IMR-90 (cell line): ENCODE measurements around the gene OSGIN1.

Experiments
- FOS ChIP-seq: fragments of 150-350 bp; IDR thresholded peaks from 2 replicates; pipeline ENCODE4 v1.6.1; 2016; ENCODE audit warnings: low read depth, low read length
- RFX5 ChIP-seq: IDR thresholded peaks from 2 replicates; pipeline ENCODE4 v1.8.0; 2012; ENCODE audit warnings: low read depth, mild to moderate bottlenecking, low read length, moderate library complexity
- TF ChIP-seq, protein P1 (sequence below): conservative IDR thresholded peaks from 2 replicates; pipeline ENCODE4 v1.5.1; 2012; ENCODE audit warnings: mild to moderate bottlenecking, low read depth, low read length, improper control_type of control experiment
- TF ChIP-seq, protein P2 (sequence below): fragments of 150-350 bp; IDR thresholded peaks from 2 replicates; pipeline ENCODE4 v1.6.1; 2016; ENCODE audit warnings: low read depth, mild to moderate bottlenecking, low read length, moderate library complexity, borderline replicate concordance

DNA sequence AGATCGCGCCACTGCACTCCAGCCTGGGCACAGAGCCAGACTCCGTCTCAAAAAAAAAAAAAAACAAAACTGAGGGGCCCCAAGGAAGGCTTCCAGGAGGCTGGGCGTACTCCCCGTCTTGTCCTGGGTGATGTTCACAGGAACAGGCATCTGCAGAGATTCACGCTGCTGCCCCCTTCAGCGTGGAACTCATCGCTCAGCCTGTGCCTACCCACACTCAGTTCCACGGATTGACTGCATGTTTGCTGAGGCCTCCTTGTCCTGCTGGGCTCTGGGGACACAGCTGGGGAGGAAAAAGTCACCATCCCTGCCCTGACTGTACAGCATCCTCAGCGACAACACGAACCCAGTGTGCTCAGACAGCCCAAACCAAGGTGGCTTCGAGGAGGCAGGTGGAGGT lies 12.9 kb upstream of the OSGIN1 start:
- TF ChIP-seq, protein P1, sequence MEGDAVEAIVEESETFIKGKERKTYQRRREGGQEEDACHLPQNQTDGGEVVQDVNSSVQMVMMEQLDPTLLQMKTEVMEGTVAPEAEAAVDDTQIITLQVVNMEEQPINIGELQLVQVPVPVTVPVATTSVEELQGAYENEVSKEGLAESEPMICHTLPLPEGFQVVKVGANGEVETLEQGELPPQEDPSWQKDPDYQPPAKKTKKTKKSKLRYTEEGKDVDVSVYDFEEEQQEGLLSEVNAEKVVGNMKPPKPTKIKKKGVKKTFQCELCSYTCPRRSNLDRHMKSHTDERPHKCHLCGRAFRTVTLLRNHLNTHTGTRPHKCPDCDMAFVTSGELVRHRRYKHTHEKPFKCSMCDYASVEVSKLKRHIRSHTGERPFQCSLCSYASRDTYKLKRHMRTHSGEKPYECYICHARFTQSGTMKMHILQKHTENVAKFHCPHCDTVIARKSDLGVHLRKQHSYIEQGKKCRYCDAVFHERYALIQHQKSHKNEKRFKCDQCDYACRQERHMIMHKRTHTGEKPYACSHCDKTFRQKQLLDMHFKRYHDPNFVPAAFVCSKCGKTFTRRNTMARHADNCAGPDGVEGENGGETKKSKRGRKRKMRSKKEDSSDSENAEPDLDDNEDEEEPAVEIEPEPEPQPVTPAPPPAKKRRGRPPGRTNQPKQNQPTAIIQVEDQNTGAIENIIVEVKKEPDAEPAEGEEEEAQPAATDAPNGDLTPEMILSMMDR, result no peak
- TF ChIP-seq, protein P2, sequence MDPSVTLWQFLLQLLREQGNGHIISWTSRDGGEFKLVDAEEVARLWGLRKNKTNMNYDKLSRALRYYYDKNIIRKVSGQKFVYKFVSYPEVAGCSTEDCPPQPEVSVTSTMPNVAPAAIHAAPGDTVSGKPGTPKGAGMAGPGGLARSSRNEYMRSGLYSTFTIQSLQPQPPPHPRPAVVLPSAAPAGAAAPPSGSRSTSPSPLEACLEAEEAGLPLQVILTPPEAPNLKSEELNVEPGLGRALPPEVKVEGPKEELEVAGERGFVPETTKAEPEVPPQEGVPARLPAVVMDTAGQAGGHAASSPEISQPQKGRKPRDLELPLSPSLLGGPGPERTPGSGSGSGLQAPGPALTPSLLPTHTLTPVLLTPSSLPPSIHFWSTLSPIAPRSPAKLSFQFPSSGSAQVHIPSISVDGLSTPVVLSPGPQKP, result no peak
- TF ChIP-seq RFX5 (no peak), FOS (no peak)
